ENCODE measurements around the gene DIS3L2. TPM values are rescaled to one million over a fixed set of nuclear protein-coding genes. Genes with fewer than 3 reads are reported as not detected.

DIS3L2 gene
- total and polyA plus RNA-seq, 8 donors: 25.2 to 43.4 (median 36.3) TPM

GRCh38 chr2:232001073-232001472 lies 39.6 kb downstream of the DIS3L2 start:
- H3K4me1 ChIP-seq: peaks cover 0 to 13% of the 10 kb centered on the region in 2 donors
- intact Hi-C loops (cut with DNase I): no loop called here
- H3K36me3 ChIP-seq: no peaks in the 10 kb centered on the region
- ATAC-seq: no peak
- no peaks in the 10 kb centered on the region for H3K9me3 ChIP-seq
- no peak overlapping the region for H3K4me3 ChIP-seq
- no peaks in the 10 kb centered on the region for H3K27me3 ChIP-seq
- TF ChIP-seq CTCF (IDR thresholded peaks at IDR 0.05): no peak
- H3K27ac ChIP-seq: no peak overlapping the region
- DNase-seq: no peak

- Histone ChIP-seq H3K4me1 (no peaks in the 10 kb centered on the region), H3K27me3 (no peaks in the 10 kb centered on the region), H3K9me3 (no peaks in the 10 kb centered on the region), H3K4me3 (no peak overlapping the region), H3K27ac (no peak overlapping the region), H3K36me3 (no peaks in the 10 kb centered on the region)
- no peak for DNase-seq
- no peak for ATAC-seq
- TF ChIP-seq CTCF (IDR thresholded peaks at IDR 0.05): no peak
- intact Hi-C loops (cut with DNase I): no loop called here
Measured at GRCh38 chr2:232006253-232006652, 44.7 kb downstream of the DIS3L2 start.

- TF ChIP-seq CTCF (IDR thresholded peaks at IDR 0.05): no peak
- ATAC-seq: no peak
- intact Hi-C loops (cut with DNase I): no loop called here
- no peaks in the 10 kb centered on the region for H3K9me3 ChIP-seq
- no peak overlapping the region for H3K4me3 ChIP-seq
- H3K36me3 ChIP-seq: no peaks in the 10 kb centered on the region
- peaks cover 0 to 11% of the 10 kb centered on the region in 2 donors for H3K4me1 ChIP-seq
- H3K27me3 ChIP-seq: no peaks in the 10 kb centered on the region
- no peak for DNase-seq
- H3K27ac ChIP-seq: no peak overlapping the region
Measured at GRCh38 chr2:232008907-232009638, 47.6 kb downstream of the DIS3L2 start.

GRCh38 chr2:232009639-232010274 lies 48.2 kb downstream of the DIS3L2 start:
- no peak for DNase-seq
- no peak for TF ChIP-seq CTCF (IDR thresholded peaks at IDR 0.05)
- H3K4me1 ChIP-seq: peaks cover 0 to 12% of the 10 kb centered on the region in 2 donors
- no peak overlapping the region for H3K27ac ChIP-seq
- no peaks in the 10 kb centered on the region for H3K9me3 ChIP-seq
- H3K4me3 ChIP-seq: no peak overlapping the region
- H3K27me3 ChIP-seq: no peaks in the 10 kb centered on the region
- H3K36me3 ChIP-seq: no peaks in the 10 kb centered on the region
- intact Hi-C loops (cut with DNase I): no loop called here
- ATAC-seq: no peak

- Histone ChIP-seq H3K27me3 (no peaks in the 10 kb centered on the region), H3K9me3 (no peaks in the 10 kb centered on the region), H3K4me3 (no peak overlapping the region), H3K36me3 (peaks cover 0 to 4% of the 10 kb centered on the region in 2 donors), H3K27ac (no peak overlapping the region), H3K4me1 (peaks cover 0 to 12% of the 10 kb centered on the region in 2 donors)
- no peak for TF ChIP-seq CTCF (IDR thresholded peaks at IDR 0.05)
- intact Hi-C loops (cut with DNase I): no loop called here
- DNase-seq (peak in 1 of 4 donors; percentile 2), ATAC-seq (no peak)
Measured at GRCh38 chr2:232013701-232014353, 52.3 kb downstream of the DIS3L2 start.
